ENCODE data around the gene PLA2G12A. TPM values are rescaled to one million over a fixed set of nuclear protein-coding genes. Genes with fewer than 3 reads are reported as not detected.

The PLA2G12A gene
- total RNA-seq, 1 donor from 2014 or later: 20.3 TPM

DNA sequence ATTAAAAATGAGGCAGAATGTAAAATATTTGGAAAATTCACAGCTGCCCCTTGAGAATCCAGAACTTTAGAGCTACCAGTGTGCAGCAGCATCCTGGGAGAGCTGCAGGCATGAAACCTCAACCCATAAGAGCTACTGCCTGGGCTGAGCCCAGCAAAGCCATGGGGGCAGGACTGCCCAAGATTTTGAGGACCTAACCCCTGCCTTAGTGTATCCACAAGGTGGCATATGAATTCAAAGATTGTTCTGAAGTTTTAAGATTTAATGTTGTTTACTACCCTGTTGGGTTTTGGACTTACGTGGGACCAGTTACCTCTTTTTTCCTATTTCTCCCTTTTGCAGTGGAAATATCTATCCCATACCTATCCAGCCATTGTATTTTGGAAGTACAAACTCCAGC is 53.0 kb downstream of the PLA2G12A start:
- TF ChIP-seq, protein P1, sequence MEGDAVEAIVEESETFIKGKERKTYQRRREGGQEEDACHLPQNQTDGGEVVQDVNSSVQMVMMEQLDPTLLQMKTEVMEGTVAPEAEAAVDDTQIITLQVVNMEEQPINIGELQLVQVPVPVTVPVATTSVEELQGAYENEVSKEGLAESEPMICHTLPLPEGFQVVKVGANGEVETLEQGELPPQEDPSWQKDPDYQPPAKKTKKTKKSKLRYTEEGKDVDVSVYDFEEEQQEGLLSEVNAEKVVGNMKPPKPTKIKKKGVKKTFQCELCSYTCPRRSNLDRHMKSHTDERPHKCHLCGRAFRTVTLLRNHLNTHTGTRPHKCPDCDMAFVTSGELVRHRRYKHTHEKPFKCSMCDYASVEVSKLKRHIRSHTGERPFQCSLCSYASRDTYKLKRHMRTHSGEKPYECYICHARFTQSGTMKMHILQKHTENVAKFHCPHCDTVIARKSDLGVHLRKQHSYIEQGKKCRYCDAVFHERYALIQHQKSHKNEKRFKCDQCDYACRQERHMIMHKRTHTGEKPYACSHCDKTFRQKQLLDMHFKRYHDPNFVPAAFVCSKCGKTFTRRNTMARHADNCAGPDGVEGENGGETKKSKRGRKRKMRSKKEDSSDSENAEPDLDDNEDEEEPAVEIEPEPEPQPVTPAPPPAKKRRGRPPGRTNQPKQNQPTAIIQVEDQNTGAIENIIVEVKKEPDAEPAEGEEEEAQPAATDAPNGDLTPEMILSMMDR (conservative IDR thresholded peaks at IDR 0.05; ENCODE audit: low read depth, low read length): no peak
- DNase-seq (ENCODE audit: low read depth): no peak
- H3K4me3 ChIP-seq (ENCODE audit: low read depth, low read length): no peak overlapping the region

DNA sequence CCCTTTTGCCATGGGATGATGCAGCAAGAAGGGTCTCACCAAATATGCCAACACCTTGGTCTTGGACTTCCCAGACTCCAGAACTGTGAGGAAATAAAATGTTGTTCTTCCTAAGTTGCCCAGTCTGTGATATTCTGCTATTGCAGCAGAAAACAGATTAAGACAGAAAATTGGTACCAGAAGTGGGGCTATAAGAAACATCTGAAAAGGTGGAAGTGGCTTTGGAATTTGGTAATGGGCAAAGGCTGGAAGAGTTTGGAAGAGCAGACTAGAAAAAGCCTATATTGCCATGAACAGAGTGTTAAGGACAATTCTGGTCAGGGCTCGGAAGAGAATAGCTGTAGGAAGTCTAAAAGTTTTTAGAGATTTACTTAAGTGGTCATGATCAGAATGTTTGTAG is 54.0 kb downstream of the PLA2G12A start:
- TF ChIP-seq, protein P1 (conservative IDR thresholded peaks at IDR 0.05; ENCODE audit: low read depth, low read length): no peak
- DNase-seq (ENCODE audit: low read depth): no peak
- H3K4me3 ChIP-seq (ENCODE audit: low read depth, low read length): no peak overlapping the region

DNA sequence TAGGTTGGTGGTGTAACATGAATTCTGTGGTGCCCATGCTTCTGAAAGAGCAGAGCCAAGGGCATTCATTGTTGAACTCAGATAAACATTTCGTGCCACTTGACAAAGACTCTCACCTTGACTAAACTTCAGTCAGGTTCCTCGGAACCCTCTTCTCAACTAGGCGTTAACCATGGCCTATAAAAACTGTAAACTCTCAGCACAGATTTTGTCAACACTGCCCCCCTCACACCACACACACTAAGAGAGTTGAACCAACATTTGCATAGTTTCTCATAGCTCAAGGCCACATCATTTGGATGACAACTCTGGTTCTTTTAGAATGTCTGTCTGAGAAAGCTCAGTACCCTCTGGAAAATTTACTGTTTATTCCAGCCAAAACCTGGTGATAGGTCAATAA is 54.7 kb downstream of the PLA2G12A start:
- TF ChIP-seq, protein P1 (conservative IDR thresholded peaks at IDR 0.05; ENCODE audit: low read depth, low read length): no peak
- DNase-seq (ENCODE audit: low read depth): no peak
- no peak overlapping the region for H3K4me3 ChIP-seq (ENCODE audit: low read depth, low read length)

DNA sequence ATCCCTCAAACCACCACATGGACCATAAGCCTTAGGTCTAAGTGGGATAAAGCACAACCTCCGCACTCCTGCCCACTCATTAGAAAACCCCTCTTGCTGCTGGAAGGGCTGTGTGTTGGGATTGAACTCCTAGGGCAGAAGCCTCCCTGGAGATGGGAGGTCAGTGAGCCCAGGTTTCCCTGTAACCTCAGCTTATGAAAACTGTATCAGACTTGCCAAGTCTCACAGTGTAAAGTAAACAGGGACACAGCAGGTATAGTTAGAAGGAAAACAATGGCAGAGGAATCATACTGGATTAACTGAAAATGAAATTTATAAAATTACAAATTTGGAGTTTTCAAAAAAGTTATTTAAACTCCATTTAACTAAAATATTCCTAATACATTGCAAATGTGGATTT is 56.6 kb downstream of the PLA2G12A start:
- no peak for DNase-seq (ENCODE audit: low read depth)
- TF ChIP-seq, protein P1 (conservative IDR thresholded peaks at IDR 0.05; ENCODE audit: low read depth, low read length): no peak
- no peak overlapping the region for H3K4me3 ChIP-seq (ENCODE audit: low read depth, low read length)

DNA sequence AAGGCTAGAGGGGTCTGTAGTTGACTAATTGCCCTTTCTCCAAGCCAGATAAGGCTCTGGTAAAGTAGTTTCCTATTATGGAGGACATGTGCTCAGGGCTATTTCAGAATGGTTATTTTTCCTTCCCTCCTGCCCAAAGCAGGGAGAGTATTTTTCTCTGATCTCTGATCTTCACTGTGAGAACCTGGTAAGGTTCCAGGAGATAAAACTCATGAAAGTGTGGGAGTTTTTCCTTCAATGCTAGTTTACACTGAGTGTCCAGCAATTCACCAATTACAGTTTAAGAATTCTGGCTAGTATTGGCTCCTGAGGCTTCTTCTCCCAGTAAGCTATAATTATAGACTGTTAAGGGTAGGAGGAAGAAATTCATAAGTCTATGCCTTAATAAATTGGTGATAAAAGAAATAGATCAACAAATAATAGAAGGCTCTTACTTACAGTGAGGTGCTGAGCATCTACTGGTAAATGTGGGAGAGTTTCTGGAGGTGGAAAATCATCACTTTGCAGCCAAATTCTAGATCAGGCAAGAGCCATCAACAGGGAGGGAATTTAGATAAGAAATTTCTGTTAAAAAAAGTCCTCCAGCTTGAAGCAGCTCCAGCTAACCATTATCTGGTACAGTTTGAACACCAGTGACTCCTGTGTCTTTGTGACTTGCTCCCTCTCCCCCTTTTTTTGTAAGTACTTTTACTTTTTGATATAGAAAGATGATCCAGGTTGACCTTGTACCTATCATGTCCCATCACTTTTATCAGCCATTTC is 57.5 kb downstream of the PLA2G12A start:
- TF ChIP-seq, protein P1 (conservative IDR thresholded peaks at IDR 0.05; ENCODE audit: low read depth, low read length): no peak

DNA sequence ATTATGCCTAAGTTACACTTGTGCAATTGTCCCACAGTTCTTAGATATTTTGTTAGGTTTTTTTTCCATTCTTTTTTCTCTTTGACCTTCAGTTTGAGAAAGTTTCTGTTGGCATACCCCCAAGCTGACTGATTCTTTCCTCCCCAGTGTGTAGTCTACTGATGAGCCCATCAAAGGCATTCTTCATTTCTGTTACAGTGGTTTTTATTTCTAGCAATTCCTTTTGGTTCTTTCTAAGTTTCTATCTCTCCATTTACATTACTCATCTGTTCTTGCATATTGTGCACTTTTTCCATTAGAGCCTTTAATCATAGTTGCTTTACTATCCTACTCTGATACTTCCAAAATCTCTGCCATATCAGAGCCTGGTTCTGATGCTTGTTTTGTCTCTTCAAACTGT is 58.5 kb downstream of the PLA2G12A start:
- DNase-seq (ENCODE audit: low read depth): no peak
- H3K4me3 ChIP-seq (ENCODE audit: low read depth, low read length): no peak overlapping the region
- TF ChIP-seq, protein P1 (conservative IDR thresholded peaks at IDR 0.05; ENCODE audit: low read depth, low read length): no peak

More for the DNA sequence above, 57.5 kb downstream of the PLA2G12A start:
- DNase-seq (ENCODE audit: low read depth): no peak
- H3K4me3 ChIP-seq (ENCODE audit: low read depth, low read length): no peak overlapping the region

Data from epithelial cell of proximal tubule (primary cell).